Measurements from ENCODE around the gene UCKL1.
"Not testable (repeated sequence)": the region's sequence is repeated elsewhere in the genome, so short reads cannot be mapped to it uniquely, and the experiment has no call there.

Gene UCKL1

DNA sequence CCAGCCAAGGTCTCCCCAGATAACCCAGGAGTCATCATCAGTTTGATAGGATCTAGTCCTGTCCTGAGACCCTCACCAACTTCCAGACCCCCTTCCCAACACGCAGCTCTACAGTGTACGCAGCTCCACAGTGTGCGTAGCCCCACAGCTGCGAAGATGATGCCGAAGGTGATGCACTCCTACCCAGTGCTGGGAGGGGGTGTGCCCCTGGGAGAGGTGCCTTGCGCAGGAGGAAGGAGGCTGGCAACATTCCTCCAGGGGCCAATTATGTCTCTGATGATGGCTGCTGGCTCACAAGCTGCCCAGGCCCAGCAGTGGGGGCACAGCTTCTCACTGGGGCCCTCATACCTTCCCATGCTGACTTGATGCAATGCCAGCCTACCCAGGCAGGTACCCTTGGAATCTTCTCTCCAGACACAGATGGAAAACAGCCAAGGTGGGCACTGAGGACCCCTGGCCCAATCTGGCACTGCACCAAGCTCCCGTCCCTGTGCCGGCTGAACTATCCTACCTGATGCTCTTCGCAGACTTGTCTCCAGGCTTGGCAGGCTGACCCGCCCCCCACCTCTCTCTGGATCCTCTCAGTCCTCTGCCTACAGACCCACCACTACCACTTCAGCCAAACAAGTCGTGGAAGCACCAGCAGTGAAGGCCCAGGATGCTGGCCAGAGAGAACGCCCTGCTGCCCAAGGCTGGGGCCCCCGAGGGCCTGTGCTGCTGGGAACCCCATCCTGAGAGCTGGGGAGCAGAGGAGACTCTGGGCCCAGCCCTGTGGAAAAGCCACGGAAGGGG is 12.1 kb upstream of the UCKL1 start:
- Mint-ChIP-seq H3K27me3 (peaks cover 19% of the 10 kb centered on the region), H3K9me3 (no peaks in the 10 kb centered on the region), H3K27ac (peak overlapping the region; percentile 86), H3K36me3 (peaks cover 2% of the 10 kb centered on the region), H3K4me1 (peaks cover 27% of the 10 kb centered on the region), H3K4me3 (peak overlapping the region; percentile 83)
- CTCF ChIA-PET, result interaction anchor here (1.3 to 1.7 kb wide), 2 partner anchors 12 to 70 kb away, joined by 4 to 6 read pairs; no protein-coding TSS in a partner anchor
- peak; percentile 39 for DNase-seq

GRCh38 chr20:63967330-63968135 is 11.3 kb upstream of the UCKL1 start:
- Mint-ChIP-seq H3K27me3 (peaks cover 19% of the 10 kb centered on the region), H3K4me1 (peaks cover 22% of the 10 kb centered on the region), H3K36me3 (peaks cover 5% of the 10 kb centered on the region), H3K4me3 (peak overlapping the region; percentile 7), H3K27ac (no peak overlapping the region), H3K9me3 (no peaks in the 10 kb centered on the region)
- DNase-seq, result peak; percentile 17
- CTCF ChIA-PET, result interaction anchor here (1.3 to 1.7 kb wide), 2 partner anchors 13 to 71 kb away, joined by 4 to 6 read pairs; no protein-coding TSS in a partner anchor

DNA sequence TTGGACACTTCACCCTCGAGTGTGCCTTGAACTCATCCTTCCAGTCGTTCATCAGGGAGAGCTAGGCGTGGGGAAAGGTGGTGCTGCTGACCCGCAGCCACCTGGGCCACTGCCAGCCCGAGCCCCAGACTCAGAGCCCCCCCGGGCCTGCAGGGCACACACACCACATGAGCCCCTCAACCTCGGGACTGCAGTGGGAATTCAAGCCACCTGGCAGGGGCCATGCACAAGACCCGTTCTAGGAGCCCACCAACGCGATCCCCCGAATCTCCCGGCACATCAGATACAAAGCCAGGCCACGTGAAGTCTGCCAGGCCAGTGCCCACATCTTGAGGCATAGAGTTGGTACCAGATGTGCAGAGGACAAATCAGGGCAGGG is 10.7 kb upstream of the UCKL1 start:
- Mint-ChIP-seq H3K9me3 (no peaks in the 10 kb centered on the region), H3K4me3 (no peak overlapping the region), H3K27me3 (peaks cover 19% of the 10 kb centered on the region), H3K36me3 (peaks cover 7% of the 10 kb centered on the region), H3K4me1 (peaks cover 17% of the 10 kb centered on the region), H3K27ac (no peak overlapping the region)
- CTCF ChIA-PET, result no interaction called here
- peak; percentile 17 for DNase-seq

GRCh38 chr20:63966172-63966943 is 10.1 kb upstream of the UCKL1 start:
- Mint-ChIP-seq H3K27me3 (peaks cover 19% of the 10 kb centered on the region), H3K36me3 (peaks cover 10% of the 10 kb centered on the region), H3K4me3 (no peak overlapping the region), H3K4me1 (peaks cover 13% of the 10 kb centered on the region), H3K9me3 (no peaks in the 10 kb centered on the region), H3K27ac (peak overlapping the region; percentile 63)
- DNase-seq, result peak; percentile 20
- CTCF ChIA-PET, result no interaction called here

DNA sequence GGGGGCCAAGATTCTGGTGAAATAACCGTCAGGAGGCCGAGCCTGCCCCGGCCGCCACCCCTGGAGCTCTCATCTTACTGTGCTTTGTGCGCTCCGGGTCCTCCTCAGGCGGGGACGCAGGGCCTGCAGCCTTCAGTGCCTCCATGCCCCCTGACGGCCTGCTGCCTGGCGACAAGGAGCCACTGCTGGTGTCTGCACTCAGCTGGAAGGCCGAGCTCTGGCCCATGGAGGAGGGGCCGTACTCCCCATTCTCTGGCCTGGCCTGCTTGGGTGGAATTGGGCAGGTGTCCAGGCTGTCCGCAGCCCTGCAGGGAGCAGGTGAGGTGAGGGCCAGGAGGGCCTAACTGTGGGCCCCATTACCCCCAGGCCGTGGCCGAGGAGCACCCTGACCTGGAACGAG is 8.2 kb upstream of the UCKL1 start:
- CTCF ChIA-PET, result no interaction called here

GRCh38 chr20:63963784-63964301 is 7.6 kb upstream of the UCKL1 start:
- DNase-seq, result peak; percentile 18
- H3K4me1 Mint-ChIP-seq, result peaks cover 11% of the 10 kb centered on the region
- peaks cover 10% of the 10 kb centered on the region for H3K36me3 Mint-ChIP-seq
- CTCF ChIA-PET, result no interaction called here
- no peak overlapping the region for H3K4me3 Mint-ChIP-seq
- no peaks in the 10 kb centered on the region for H3K9me3 Mint-ChIP-seq
- H3K27ac Mint-ChIP-seq, result no peak overlapping the region
- peaks cover 4% of the 10 kb centered on the region for H3K27me3 Mint-ChIP-seq

More for the DNA sequence above, 8.2 kb upstream of the UCKL1 start:
- Mint-ChIP-seq H3K27ac (no peak overlapping the region), H3K4me1 (peaks cover 11% of the 10 kb centered on the region), H3K9me3 (no peaks in the 10 kb centered on the region), H3K4me3 (no peak overlapping the region), H3K27me3 (peaks cover 6% of the 10 kb centered on the region), H3K36me3 (peaks cover 10% of the 10 kb centered on the region)
- DNase-seq, result no peak

GRCh38 chr20:63963348-63963741 is 7.1 kb upstream of the UCKL1 start:
- Mint-ChIP-seq H3K27me3 (no peaks in the 10 kb centered on the region), H3K9me3 (no peaks in the 10 kb centered on the region), H3K36me3 (peaks cover 10% of the 10 kb centered on the region), H3K4me3 (no peak overlapping the region), H3K4me1 (peaks cover 9% of the 10 kb centered on the region), H3K27ac (no peak overlapping the region)
- DNase-seq, result no peak
- CTCF ChIA-PET, result no interaction called here

DNA sequence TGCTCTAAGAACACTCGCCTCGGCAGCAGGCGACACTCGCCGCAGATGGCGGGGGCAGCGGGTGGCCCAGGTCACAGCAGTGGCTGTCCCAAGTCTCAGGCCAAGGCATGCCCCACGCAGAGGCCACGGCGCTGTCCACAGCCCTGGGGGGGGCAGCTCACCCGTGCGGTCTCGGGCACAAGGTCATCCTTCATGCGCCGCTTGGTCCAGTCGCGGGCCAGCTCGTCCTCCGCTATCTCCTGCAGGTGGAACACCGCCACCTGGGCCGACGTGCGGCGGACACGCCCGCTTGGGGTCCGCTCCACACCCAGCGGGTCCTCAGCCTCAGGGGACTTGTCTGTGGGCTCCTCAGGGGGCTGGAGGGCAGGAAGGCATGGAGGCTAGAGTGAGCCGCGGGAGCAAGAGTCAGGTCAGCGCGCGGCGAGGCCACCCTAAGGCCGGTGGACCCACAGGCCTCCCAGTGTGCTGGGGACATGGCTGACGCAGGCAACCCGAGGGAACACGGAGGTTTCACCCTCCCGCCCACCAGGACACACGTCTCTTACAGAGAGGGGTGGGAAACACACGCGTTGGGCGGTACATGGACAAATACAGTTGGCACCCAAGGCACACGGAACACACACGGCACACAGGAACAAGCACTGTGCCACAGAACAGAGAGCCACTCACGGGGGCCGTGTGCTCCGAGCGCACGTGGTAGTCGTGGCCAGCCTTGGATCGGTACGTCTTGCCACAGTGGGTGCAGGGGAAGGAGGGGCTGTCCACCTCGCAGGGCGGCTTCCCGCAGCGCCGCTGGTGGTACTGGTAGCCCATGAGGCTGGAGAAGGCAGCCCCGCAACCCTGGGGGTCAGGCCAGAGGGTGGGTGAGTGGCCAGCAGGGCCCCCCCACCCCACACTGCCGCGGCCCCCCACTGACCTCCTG is 6.5 kb upstream of the UCKL1 start:
- H3K4me3 Mint-ChIP-seq, result no peak overlapping the region
- DNase-seq, result no peak
- peaks cover 11% of the 10 kb centered on the region for H3K4me1 Mint-ChIP-seq
- CTCF ChIA-PET, result interaction anchor here (0.8 kb wide), 1 partner anchor 11 kb away, joined by 3 read pairs; no protein-coding TSS in a partner anchor
- no peak overlapping the region for H3K27ac Mint-ChIP-seq
- peaks cover 10% of the 10 kb centered on the region for H3K36me3 Mint-ChIP-seq
- no peaks in the 10 kb centered on the region for H3K9me3 Mint-ChIP-seq
- H3K27me3 Mint-ChIP-seq, result no peaks in the 10 kb centered on the region

- Mint-ChIP-seq H3K27ac (no peak overlapping the region), H3K4me1 (peaks cover 18% of the 10 kb centered on the region)
- CTCF ChIA-PET, result interaction anchor here (0.8 kb wide), 1 partner anchor 12 kb away, joined by 3 read pairs; no protein-coding TSS in a partner anchor
These were observed 5.6 kb upstream of the UCKL1 start for GRCh38 chr20:63961664-63962425.

DNA sequence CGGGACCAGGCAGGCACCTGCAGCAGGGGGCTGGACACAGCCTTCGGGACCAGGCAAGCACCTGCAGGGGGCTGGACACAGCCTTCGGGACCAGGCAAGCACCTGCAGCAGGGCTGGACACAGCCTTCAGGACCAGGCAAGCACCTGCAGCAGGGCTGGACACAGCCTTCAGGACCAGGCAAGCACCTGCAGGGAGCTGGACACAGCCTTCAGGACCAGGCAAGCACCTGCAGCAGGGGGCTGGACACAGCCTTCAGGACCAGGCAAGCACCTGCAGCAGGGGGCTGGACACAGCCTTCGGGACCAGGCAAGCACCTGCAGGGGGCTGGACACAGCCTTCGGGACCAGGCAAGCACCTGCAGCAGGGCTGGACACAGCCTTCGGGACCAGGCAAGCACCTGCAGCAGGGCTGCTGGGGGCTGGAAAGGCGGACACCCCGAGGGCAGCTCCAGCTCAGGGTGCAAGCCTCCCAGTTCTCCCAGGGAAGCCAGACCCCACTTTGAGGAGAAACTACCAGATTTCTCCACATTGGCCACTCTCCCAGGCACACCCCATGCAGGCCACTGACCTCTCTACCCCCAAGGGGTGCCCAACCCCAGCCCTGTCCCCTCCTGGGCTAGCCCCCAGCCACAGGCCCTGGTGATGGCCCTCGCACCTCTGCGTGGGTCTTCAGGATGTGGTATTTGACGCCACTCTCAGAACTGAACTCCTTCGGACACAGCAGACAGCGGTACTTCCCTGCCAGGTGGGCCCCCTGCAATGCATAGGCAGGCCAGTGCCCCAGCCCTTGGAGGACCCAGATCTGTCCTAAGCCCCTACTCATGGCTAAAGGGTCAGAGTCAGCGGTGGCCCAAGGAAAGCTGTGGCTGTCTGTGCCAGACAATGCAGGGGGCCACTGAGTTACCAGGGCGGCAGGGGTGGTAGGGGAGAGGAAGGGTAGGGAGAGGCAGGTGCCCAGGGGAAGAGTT is 4.7 kb upstream of the UCKL1 start:
- peaks cover 23% of the 10 kb centered on the region for H3K4me1 Mint-ChIP-seq
- H3K9me3 Mint-ChIP-seq, H3K27me3 Mint-ChIP-seq, DNase-seq, H3K4me3 Mint-ChIP-seq, H3K36me3 Mint-ChIP-seq, H3K27ac Mint-ChIP-seq, CTCF ChIA-PET: not testable (repeated sequence)

More at GRCh38 chr20:63961664-63962425, 5.6 kb upstream of the UCKL1 start:
- no peaks in the 10 kb centered on the region for H3K9me3 Mint-ChIP-seq
- peaks cover 10% of the 10 kb centered on the region for H3K36me3 Mint-ChIP-seq
- H3K4me3 Mint-ChIP-seq, result no peak overlapping the region
- H3K27me3 Mint-ChIP-seq, result no peaks in the 10 kb centered on the region
- no peak for DNase-seq

GRCh38 chr20:63959699-63960075 is 3.5 kb upstream of the UCKL1 start:
- no peak for DNase-seq
- H3K9me3 Mint-ChIP-seq, result no peaks in the 10 kb centered on the region
- peaks cover 9% of the 10 kb centered on the region for H3K36me3 Mint-ChIP-seq
- no peak overlapping the region for H3K27ac Mint-ChIP-seq
- peaks cover 28% of the 10 kb centered on the region for H3K4me1 Mint-ChIP-seq
- CTCF ChIA-PET, result no interaction called here
- no peaks in the 10 kb centered on the region for H3K27me3 Mint-ChIP-seq
- no peak overlapping the region for H3K4me3 Mint-ChIP-seq

Measured in activated naive CD4-positive, alpha-beta T cell treated with anti-CD3 and anti-CD28 coated beads, Interleukin-2, amount 10 ng/mL, durations not matched to agents 7 days and 5 days (primary cell).